GM06990 (cell line): ENCODE results near the gene CFAP300.

ENCODE experiments used
- DNase-seq: peaks from one replicate; pipeline ENCODE4 v3.0.0-alpha.2; 2011; ENCODE audit not compliant: insufficient read length; ENCODE audit errors: extremely low read depth
- H3K27me3 ChIP-seq: replicated peaks from 2 replicates; pipeline ENCODE4 v1.6.0; 2011; ENCODE audit warnings: low read length; ENCODE audit not compliant: control insufficient read depth, insufficient read depth
- H3K36me3 ChIP-seq: 2 replicates; pipeline ENCODE4 v1.5.1; 2011; ENCODE audit warnings: low read length; ENCODE audit not compliant: control insufficient read depth, insufficient read depth
- H3K4me3 ChIP-seq: replicated peaks from 2 replicates; pipeline ENCODE4 v1.5.1; 2011; ENCODE audit warnings: low read depth, mild to moderate bottlenecking, control low read depth, low read length
- CTCF ChIP-seq: IDR thresholded peaks from 2 replicates; pipeline ENCODE4 v1.5.1; 2011; ENCODE audit warnings: low read length, control low read depth, mild to moderate bottlenecking, inconsistent platforms; ENCODE audit not compliant: insufficient read depth, poor library complexity, severe bottlenecking

CFAP300 gene

GRCh38 chr11:102081313-102081712 is 34.1 kb downstream of the CFAP300 start:
- DNase-seq, result no peak
- no peak for TF ChIP-seq CTCF
- Histone ChIP-seq H3K4me3 (no peak overlapping the region), H3K36me3 (no peaks in the 10 kb centered on the region), H3K27me3 (no peaks in the 10 kb centered on the region)

- Histone ChIP-seq H3K4me3 (no peak overlapping the region), H3K36me3 (no peaks in the 10 kb centered on the region), H3K27me3 (no peaks in the 10 kb centered on the region)
- DNase-seq, result no peak
- TF ChIP-seq CTCF, result no peak
Measured at GRCh38 chr11:102085864-102086551, 38.8 kb downstream of the CFAP300 start.

GRCh38 chr11:102097186-102097585 is 49.9 kb downstream of the CFAP300 start:
- no peaks in the 10 kb centered on the region for H3K27me3 ChIP-seq
- DNase-seq, result no peak
- TF ChIP-seq CTCF, result no peak
- H3K36me3 ChIP-seq, result no peaks in the 10 kb centered on the region
- H3K4me3 ChIP-seq, result no peak overlapping the region

GRCh38 chr11:102099755-102100154 is 52.5 kb downstream of the CFAP300 start:
- TF ChIP-seq CTCF, result no peak
- H3K27me3 ChIP-seq, result no peaks in the 10 kb centered on the region; the same call in 1 of the 2 replicates
- no peak overlapping the region for H3K4me3 ChIP-seq
- H3K36me3 ChIP-seq, result no peaks in the 10 kb centered on the region
- DNase-seq, result no peak

- Histone ChIP-seq H3K27me3 (no peaks in the 10 kb centered on the region; the same call in none of the 2 replicates), H3K36me3 (no peaks in the 10 kb centered on the region), H3K4me3 (no peak overlapping the region)
- no peak for DNase-seq
- TF ChIP-seq CTCF, result no peak
Measured at GRCh38 chr11:102108734-102109440, 61.6 kb downstream of the CFAP300 start.
